ENCODE results near the gene DDIAS.
A peak's percentile ranks its signal among the peaks of the same experiment; 100 is the strongest.

DNA sequence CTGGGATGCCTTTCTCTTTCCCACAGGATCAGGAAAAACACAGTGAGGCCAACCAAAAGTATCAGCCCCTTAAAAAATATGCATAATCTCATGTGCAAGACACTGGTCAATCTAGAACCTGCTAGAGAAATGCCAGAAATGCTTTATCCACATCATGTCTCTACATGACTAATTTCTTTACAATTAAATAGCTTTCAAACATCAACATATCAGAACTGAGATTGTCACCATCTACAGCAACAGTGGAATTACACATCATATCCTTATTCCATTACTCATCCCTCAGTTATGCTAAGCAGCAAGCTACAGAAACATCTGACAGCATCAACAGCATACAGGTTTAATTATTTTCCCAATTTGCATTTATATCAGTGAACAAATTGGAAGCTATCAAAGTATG is 78.8 kb downstream of the DDIAS start:
- TF ChIP-seq JUN (IDR thresholded peaks at IDR 0.05; ENCODE audit: borderline replicate concordance, insufficient read depth, insufficient read length, low read depth) (peak; percentile 98), EZH2 (IDR thresholded peaks at IDR 0.05; ENCODE audit: borderline replicate concordance, low read depth, low read length, severe bottlenecking) (no peak), POLR2AphosphoS5 (IDR thresholded peaks at IDR 0.05; ENCODE audit: insufficient read depth, low read depth, low read length) (peak; percentile 66), MYC (IDR thresholded peaks at IDR 0.05; ENCODE audit: low read depth, low read length) (no peak), POLR2A (IDR thresholded peaks at IDR 0.05; ENCODE audit: low read depth, low read length) (no peak), FOS (IDR thresholded peaks at IDR 0.05; ENCODE audit: borderline replicate concordance, insufficient read depth, low read length) (peak; percentile 88)
- TF ChIP-seq, protein P1, sequence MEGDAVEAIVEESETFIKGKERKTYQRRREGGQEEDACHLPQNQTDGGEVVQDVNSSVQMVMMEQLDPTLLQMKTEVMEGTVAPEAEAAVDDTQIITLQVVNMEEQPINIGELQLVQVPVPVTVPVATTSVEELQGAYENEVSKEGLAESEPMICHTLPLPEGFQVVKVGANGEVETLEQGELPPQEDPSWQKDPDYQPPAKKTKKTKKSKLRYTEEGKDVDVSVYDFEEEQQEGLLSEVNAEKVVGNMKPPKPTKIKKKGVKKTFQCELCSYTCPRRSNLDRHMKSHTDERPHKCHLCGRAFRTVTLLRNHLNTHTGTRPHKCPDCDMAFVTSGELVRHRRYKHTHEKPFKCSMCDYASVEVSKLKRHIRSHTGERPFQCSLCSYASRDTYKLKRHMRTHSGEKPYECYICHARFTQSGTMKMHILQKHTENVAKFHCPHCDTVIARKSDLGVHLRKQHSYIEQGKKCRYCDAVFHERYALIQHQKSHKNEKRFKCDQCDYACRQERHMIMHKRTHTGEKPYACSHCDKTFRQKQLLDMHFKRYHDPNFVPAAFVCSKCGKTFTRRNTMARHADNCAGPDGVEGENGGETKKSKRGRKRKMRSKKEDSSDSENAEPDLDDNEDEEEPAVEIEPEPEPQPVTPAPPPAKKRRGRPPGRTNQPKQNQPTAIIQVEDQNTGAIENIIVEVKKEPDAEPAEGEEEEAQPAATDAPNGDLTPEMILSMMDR (IDR thresholded peaks at IDR 0.05; ENCODE audit: extremely low read depth in 1 of 2, insufficient read depth in 1 of 2, low read depth in 1 of 2, low read length in 2 of 2) = no peak
- TF ChIP-seq, protein P2, sequence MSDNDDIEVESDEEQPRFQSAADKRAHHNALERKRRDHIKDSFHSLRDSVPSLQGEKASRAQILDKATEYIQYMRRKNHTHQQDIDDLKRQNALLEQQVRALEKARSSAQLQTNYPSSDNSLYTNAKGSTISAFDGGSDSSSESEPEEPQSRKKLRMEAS (IDR thresholded peaks at IDR 0.05; ENCODE audit: insufficient read depth, insufficient read length) = no peak
